ENCODE results near the gene PEX16. TPM values are rescaled to one million over a fixed set of nuclear protein-coding genes. Genes with fewer than 3 reads are reported as not detected.

PEX16 gene
- total RNA-seq, 1 experiment from 2014 or later: 33.2 TPM

DNA sequence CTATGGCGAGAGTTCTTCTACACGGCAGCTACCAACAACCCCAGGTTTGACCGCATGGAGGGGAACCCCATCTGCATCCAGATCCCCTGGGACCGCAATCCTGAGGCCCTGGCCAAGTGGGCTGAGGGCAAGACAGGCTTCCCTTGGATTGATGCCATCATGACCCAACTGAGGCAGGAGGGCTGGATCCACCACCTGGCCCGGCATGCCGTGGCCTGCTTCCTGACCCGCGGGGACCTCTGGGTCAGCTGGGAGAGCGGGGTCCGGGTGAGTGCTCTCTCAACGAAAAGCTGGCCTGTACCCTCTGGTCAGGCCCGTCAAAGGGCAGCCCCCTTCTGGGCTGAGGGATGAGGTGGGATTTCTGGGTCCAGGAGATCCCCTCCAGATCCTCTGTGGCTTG lies 48.1 kb downstream of the PEX16 start:
- BruUV-seq (replicated peaks): no TSS peak
- Histone ChIP-seq H2AFZ (ENCODE audit: low read depth, low read length, poor library complexity, severe bottlenecking) (no peak overlapping the region), H3K4me3 (replicated peaks in 1 of 2; ENCODE audit: low read depth in 1 of 2, low read length in 2 of 2) (no peak overlapping the region), H3K27ac (ENCODE audit: low read depth, low read length) (no peak overlapping the region), H3K36me3 (ENCODE audit: control insufficient read depth in 1 of 2, insufficient read depth in 2 of 2, low read length in 2 of 2) (peaks cover 9 to 15% of the 10 kb centered on the region in 2 experiments; a peak in 3 of 4 replicates), H4K20me1 (ENCODE audit: insufficient read depth) (no peaks in the 10 kb centered on the region), H3K79me2 (ENCODE audit: insufficient read depth, low read length) (no peaks in the 10 kb centered on the region), H3K9me3 (ENCODE audit: control insufficient read depth in 1 of 2, insufficient read depth in 1 of 2, low read depth in 1 of 2, low read length in 2 of 2) (no peaks in the 10 kb centered on the region), H3K9ac (ENCODE audit: low read length) (no peak overlapping the region), H3K9me2 (ENCODE audit: insufficient read depth) (no peaks in the 10 kb centered on the region), H3K4me2 (ENCODE audit: low read length) (no peak overlapping the region), H3K27me3 (ENCODE audit: insufficient read depth, low read length) (no peaks in the 10 kb centered on the region), H3K4me1 (ENCODE audit: control insufficient read depth in 1 of 2, insufficient read depth in 2 of 2, low read length in 2 of 2) (peaks cover 0 to 4% of the 10 kb centered on the region in 2 experiments; a peak in 1 of 4 replicates)
- TF ChIP-seq POLR2A (IDR thresholded peaks at IDR 0.05; ENCODE audit: borderline replicate concordance, extremely low read depth, insufficient read depth, insufficient read length) (no peak), YY1 (IDR thresholded peaks at IDR 0.05; ENCODE audit: extremely low read depth, insufficient replicate concordance, low read depth, low read length) (no peak), SRF (IDR thresholded peaks at IDR 0.05; ENCODE audit: low read depth) (no peak), TCF7L2 (IDR thresholded peaks at IDR 0.05; ENCODE audit: borderline replicate concordance, extremely low read depth, insufficient read depth, insufficient read length) (no peak), EGR1 (IDR thresholded peaks at IDR 0.05; ENCODE audit: low read depth) (no peak), FOSL1 (IDR thresholded peaks at IDR 0.05; ENCODE audit: low read depth) (no peak), JUND (IDR thresholded peaks at IDR 0.05) (no peak), SP1 (IDR thresholded peaks at IDR 0.05; ENCODE audit: low read depth) (no peak), ZFX (IDR thresholded peaks at IDR 0.05) (no peak), EZH2 (IDR thresholded peaks at IDR 0.05) (no peak), EZH2phosphoT487 (IDR thresholded peaks at IDR 0.05; ENCODE audit: borderline replicate concordance) (no peak)
- TF ChIP-seq, protein P1, sequence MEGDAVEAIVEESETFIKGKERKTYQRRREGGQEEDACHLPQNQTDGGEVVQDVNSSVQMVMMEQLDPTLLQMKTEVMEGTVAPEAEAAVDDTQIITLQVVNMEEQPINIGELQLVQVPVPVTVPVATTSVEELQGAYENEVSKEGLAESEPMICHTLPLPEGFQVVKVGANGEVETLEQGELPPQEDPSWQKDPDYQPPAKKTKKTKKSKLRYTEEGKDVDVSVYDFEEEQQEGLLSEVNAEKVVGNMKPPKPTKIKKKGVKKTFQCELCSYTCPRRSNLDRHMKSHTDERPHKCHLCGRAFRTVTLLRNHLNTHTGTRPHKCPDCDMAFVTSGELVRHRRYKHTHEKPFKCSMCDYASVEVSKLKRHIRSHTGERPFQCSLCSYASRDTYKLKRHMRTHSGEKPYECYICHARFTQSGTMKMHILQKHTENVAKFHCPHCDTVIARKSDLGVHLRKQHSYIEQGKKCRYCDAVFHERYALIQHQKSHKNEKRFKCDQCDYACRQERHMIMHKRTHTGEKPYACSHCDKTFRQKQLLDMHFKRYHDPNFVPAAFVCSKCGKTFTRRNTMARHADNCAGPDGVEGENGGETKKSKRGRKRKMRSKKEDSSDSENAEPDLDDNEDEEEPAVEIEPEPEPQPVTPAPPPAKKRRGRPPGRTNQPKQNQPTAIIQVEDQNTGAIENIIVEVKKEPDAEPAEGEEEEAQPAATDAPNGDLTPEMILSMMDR (IDR thresholded peaks at IDR 0.05 in 2 of 3, conservative IDR thresholded peaks at IDR 0.05 in 1 of 3; ENCODE audit: borderline replicate concordance in 1 of 3, insufficient read depth in 1 of 3, low read depth in 2 of 3, low read length in 2 of 3): no peak
- TF ChIP-seq, protein P2, sequence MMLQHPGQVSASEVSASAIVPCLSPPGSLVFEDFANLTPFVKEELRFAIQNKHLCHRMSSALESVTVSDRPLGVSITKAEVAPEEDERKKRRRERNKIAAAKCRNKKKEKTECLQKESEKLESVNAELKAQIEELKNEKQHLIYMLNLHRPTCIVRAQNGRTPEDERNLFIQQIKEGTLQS (IDR thresholded peaks at IDR 0.05): no peak
- TF ChIP-seq, protein P3, sequence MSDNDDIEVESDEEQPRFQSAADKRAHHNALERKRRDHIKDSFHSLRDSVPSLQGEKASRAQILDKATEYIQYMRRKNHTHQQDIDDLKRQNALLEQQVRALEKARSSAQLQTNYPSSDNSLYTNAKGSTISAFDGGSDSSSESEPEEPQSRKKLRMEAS (IDR thresholded peaks at IDR 0.05): no peak
- TF ChIP-seq, protein P4, sequence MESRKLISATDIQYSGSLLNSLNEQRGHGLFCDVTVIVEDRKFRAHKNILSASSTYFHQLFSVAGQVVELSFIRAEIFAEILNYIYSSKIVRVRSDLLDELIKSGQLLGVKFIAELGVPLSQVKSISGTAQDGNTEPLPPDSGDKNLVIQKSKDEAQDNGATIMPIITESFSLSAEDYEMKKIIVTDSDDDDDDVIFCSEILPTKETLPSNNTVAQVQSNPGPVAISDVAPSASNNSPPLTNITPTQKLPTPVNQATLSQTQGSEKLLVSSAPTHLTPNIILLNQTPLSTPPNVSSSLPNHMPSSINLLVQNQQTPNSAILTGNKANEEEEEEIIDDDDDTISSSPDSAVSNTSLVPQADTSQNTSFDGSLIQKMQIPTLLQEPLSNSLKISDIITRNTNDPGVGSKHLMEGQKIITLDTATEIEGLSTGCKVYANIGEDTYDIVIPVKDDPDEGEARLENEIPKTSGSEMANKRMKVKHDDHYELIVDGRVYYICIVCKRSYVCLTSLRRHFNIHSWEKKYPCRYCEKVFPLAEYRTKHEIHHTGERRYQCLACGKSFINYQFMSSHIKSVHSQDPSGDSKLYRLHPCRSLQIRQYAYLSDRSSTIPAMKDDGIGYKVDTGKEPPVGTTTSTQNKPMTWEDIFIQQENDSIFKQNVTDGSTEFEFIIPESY (IDR thresholded peaks at IDR 0.05; ENCODE audit: extremely low read depth, insufficient replicate concordance, low read length): no peak
- ChIA-PET CTCF (no interaction called here), RAD21 (ENCODE audit: low non-redundant PET in 1 of 2, low total read pairs in 2 of 2, uncharacterized antibody in 2 of 2, unreplicated experiment in 2 of 2) (no interaction called here), POLR2A (no interaction called here)
- ATAC-seq: no peak
- no peak for DNase-seq (ENCODE audit: low read depth, low spot score)
- intact Hi-C loops (cut with micrococcal nuclease): no loop called here
